ENCODE results near the gene MYG1.

Gene MYG1

GRCh38 chr12:53347905-53348304, 48.4 kb downstream of the MYG1 start:
- in situ Hi-C loops (cut with MboI; ENCODE audit: low sequenced_read_pairs), result no loop called here

GRCh38 chr12:53352331-53353256, 53.1 kb downstream of the MYG1 start:
- in situ Hi-C loops (cut with MboI; ENCODE audit: low sequenced_read_pairs), result loop anchor here (10.0 kb wide), 1 partner anchor 72 kb away; the partner anchor contains the start of gene AMHR2

- in situ Hi-C loops (cut with MboI; ENCODE audit: low sequenced_read_pairs), result loop anchor here (10.0 kb wide), 1 partner anchor 72 kb away; the partner anchor contains the start of gene AMHR2
Observed at GRCh38 chr12:53353257-53353655, 53.8 kb downstream of the MYG1 start.

- in situ Hi-C loops (cut with MboI; ENCODE audit: low sequenced_read_pairs), result loop anchor here (10.0 kb wide), 1 partner anchor 70 kb away; the partner anchor contains the start of gene AMHR2
Observed at GRCh38 chr12:53355121-53355520, 55.6 kb downstream of the MYG1 start.

Measured in HL-60/S4 treated with phorbol 12-myristate 13-acetate at 8.2 ng/mL for 4 days and 3 days (cell line).